Measurements from ENCODE around the gene ZNF333.

GRCh38 chr19:14779151-14779550 lies 89.3 kb downstream of the ZNF333 start:
- TF ChIP-seq CTCF (tag by site-specific recombination; IDR thresholded peaks at IDR 0.05) (no peak), ZNF600 (tag by site-specific recombination; IDR thresholded peaks at IDR 0.05) (no peak), ZNF398 (tag by site-specific recombination; IDR thresholded peaks at IDR 0.05) (no peak), ZNF335 (tag by site-specific recombination; conservative IDR thresholded peaks at IDR 0.05) (no peak), ZNF221 (tag by site-specific recombination; IDR thresholded peaks at IDR 0.05; ENCODE audit: borderline replicate concordance) (no peak)

Data from HEK293 (cell line).